Lower lobe of right lung (tissue), 2 donors: ENCODE data around the gene SNX10. TPM values are rescaled to one million over a fixed set of nuclear protein-coding genes. Genes with fewer than 3 reads are reported as not detected.

ENCODE experiments used
- ATAC-seq, 2 donors: fragments of 200-7000 bp; cut with Tn5 transposase; one replicate each; pipeline ENCODE4 v1.9.1; 2020 to 2022; ENCODE audit warnings: mild to moderate bottlenecking in 2 of 2, moderate library complexity in 2 of 2
- DNase-seq: peaks from one replicate; pipeline ENCODE4 v3.0.0-alpha.2; 2020
- H3K27ac ChIP-seq: fragments of 200-600 bp; one replicate; pipeline ENCODE4 v1.8.0; 2022
- H3K27me3 ChIP-seq: fragments of 200-600 bp; one replicate; pipeline ENCODE4 v1.8.0; 2022; ENCODE audit warnings: low read depth
- H3K36me3 ChIP-seq: fragments of 200-600 bp; one replicate; pipeline ENCODE4 v1.8.0; 2022; ENCODE audit warnings: mild to moderate bottlenecking
- H3K4me1 ChIP-seq: fragments of 200-600 bp; one replicate; pipeline ENCODE4 v1.8.0; 2022
- H3K4me3 ChIP-seq: fragments of 200-600 bp; one replicate; pipeline ENCODE4 v1.8.0; 2022; ENCODE audit warnings: mild to moderate bottlenecking
- H3K9me3 ChIP-seq: fragments of 200-600 bp; one replicate; pipeline ENCODE4 v1.8.0; 2022
- CTCF ChIP-seq: fragments of 200-600 bp; IDR thresholded peaks from one replicate; pipeline ENCODE4 v1.8.0; 2022; ENCODE audit warnings: antibody characterized with exemption, mild to moderate bottlenecking
- intact Hi-C: fragments of 100-400 bp; cut with DNase I; formaldehyde crosslinking; loops from one replicate; pipeline ENCODE4 v1.11.0; 2022
- total RNA-seq: library from RNA; stranded (reverse); fragmentation: NEBNext Ultra II Directional; extraction: Animal tissue kit (Norgen Biotek cat#: 25700); gene quantifications from one replicate; pipeline ENCODE4 v1.2.1, GENCODE V29; 2021
- donor health status: DM: no; HTN: yes; CAD: no; lungs with severe emphysema.

Gene SNX10
- total RNA-seq, 1 donor from 2014 or later: 85.1 TPM

DNA sequence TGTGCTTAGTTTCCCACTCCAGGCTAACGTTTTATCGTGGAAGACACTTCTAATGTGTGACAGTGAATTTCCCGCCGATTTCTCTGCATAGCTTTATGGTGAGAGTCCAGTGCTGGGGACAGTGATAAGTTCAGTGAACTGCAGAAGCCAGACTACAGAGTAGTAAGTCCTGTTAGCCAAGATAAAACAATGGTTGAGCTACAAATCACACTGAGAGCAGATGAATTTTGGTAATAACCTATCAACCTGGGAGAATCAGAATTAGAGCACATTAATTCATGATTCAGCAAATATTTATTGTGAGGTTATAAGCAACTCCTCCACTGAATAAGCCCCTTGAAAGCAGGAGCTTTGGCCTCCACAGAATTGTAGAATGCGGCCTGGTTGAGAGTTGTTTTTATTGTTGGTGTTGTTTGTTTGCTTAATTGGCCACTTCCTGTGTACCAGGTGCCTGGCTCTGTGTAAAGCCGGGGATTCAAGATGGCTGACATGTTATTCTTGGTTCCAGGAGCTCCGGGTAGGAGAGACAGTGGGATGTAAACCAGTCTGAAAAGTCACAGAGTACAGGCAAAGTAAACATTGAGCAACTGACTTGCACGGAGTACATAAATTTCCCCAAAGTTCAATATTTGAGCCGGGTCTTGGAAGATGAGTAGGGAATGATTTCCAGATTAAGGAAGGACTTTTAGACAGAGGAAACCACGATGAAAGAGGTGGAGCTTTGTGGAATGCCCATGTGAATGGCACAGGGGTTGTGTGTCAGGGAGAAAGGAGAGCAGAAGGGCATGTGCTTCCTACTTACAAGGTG, 112.7 kb downstream of the SNX10 start:
- no peak overlapping the region for H3K27ac ChIP-seq

GRCh38 chr7:26406433-26406832, 114.8 kb downstream of the SNX10 start:
- no peak for TF ChIP-seq CTCF
- Histone ChIP-seq H3K36me3 (no peaks in the 10 kb centered on the region), H3K4me3 (no peak overlapping the region), H3K4me1 (no peaks in the 10 kb centered on the region), H3K9me3 (no peaks in the 10 kb centered on the region), H3K27ac (no peak overlapping the region), H3K27me3 (no peaks in the 10 kb centered on the region)
- intact Hi-C loops: no loop called here
- DNase-seq: no peak
- ATAC-seq: no peak

More for the DNA sequence above, 112.7 kb downstream of the SNX10 start:
- TF ChIP-seq CTCF: no peak
- DNase-seq (no peak), ATAC-seq (no peak)
- H3K9me3 ChIP-seq: no peaks in the 10 kb centered on the region
- intact Hi-C loops: no loop called here
- no peaks in the 10 kb centered on the region for H3K27me3 ChIP-seq
- no peaks in the 10 kb centered on the region for H3K36me3 ChIP-seq
- peaks cover 6% of the 10 kb centered on the region for H3K4me1 ChIP-seq
- no peak overlapping the region for H3K4me3 ChIP-seq

DNA sequence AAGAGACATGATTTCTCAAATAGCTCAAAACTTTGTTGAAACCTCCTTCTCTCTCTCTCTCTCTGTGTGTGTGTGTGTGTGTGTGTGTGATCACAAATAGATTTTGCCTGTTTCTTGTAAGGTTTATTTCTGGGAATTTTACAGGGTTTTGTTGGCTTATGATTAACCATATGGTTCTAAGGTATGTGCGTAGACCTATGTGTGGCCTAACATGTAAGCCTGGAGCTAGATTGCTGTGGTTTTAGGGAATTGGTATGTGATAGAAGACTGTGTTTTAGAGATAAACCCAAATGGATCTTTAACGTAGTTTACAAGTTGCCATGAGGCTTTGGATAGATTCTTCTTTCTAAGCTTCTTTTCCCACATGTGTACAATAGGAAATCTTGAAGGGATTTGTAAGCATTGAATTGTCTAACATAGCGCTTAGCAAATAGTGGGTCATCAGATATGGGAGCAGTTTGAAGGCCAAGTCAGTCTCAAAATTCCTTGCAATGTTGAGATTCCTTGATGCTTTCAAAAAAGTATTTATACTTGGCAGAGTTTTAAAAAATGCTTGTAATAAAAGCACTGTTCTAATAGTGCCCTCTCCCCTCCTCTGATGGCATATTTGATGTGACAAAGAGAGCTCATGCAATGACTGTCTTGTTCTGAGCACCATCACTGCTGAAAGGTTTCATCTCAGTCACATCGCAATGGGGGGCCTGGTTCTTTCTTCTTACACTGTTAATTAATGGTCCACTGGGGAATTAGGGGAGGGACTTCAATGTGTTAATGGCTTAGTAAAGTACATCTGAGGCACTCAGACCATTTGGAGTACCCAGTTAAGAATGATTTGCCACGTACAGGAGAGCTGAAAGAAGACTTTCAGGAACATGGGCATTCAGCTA, 118.2 kb downstream of the SNX10 start:
- no peak overlapping the region for H3K4me3 ChIP-seq
- ATAC-seq: no peak
- H3K9me3 ChIP-seq: no peaks in the 10 kb centered on the region
- DNase-seq: no peak
- H3K4me1 ChIP-seq: no peaks in the 10 kb centered on the region
- intact Hi-C loops: no loop called here
- no peak overlapping the region for H3K27ac ChIP-seq
- no peaks in the 10 kb centered on the region for H3K27me3 ChIP-seq
- H3K36me3 ChIP-seq: no peaks in the 10 kb centered on the region
- no peak for TF ChIP-seq CTCF

DNA sequence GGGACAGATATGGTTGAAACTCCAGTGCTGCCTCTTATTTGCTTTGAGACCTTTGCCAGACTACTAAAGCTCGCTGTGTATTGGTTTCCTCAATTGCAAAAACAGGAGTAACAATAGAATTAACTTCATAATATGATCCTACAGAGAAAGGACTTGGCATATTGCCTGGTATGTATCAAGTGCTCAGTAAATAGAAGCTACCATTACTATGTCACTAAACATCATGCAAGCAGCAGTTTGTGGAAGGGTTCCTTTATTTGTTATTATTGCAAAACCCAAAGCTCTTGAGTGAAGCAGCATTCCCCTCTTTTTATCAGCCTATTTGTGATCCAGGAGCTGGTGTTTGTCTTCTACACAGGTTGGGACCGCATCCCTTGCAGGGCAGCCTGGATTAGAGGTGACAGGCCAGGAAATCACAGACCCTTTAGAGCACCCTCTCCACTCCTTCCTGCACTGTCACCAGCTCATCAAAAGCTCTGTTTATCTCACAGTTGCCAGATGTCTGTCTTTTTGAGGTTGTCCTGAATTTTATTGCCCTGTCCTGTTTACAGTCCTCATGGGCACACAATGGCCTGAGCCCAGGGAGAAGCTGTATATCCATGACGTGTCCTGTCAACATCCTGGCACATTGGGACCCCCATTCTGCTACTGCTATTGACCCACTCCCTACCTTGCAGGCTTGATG, 121.5 kb downstream of the SNX10 start:
- H3K9me3 ChIP-seq: no peaks in the 10 kb centered on the region
- peak; percentile 36 to 52 for ATAC-seq
- intact Hi-C loops: no loop called here
- H3K36me3 ChIP-seq: no peaks in the 10 kb centered on the region
- no peak overlapping the region for H3K4me3 ChIP-seq
- TF ChIP-seq CTCF: no peak
- no peak for DNase-seq
- H3K27ac ChIP-seq: no peak overlapping the region
- no peaks in the 10 kb centered on the region for H3K27me3 ChIP-seq
- no peaks in the 10 kb centered on the region for H3K4me1 ChIP-seq

DNA sequence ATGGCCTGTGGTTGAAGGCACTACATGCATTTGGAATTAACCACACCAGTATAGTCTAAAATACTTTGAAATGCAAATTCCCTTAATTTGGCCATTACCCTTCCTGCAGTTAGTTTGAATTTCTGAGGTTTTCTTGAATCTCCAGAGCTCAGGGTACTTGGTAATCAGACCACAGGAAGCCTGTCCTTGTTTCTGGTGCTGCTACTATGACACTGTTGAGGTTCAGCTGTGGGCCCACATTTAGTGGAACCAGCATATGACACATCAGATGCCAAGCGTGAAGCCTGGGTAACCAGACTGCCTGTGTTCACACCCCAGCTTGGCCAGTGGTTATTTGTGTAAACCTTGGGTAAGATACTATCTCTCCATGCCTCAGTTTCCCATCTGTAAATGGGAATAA, 124.3 kb downstream of the SNX10 start:
- Histone ChIP-seq H3K36me3 (no peaks in the 10 kb centered on the region), H3K4me1 (no peaks in the 10 kb centered on the region), H3K4me3 (no peak overlapping the region), H3K27ac (no peak overlapping the region), H3K27me3 (no peaks in the 10 kb centered on the region), H3K9me3 (no peaks in the 10 kb centered on the region)
- intact Hi-C loops: no loop called here
- no peak for TF ChIP-seq CTCF
- ATAC-seq: no peak
- no peak for DNase-seq
